Measurements from ENCODE around the gene MYH3. TPM values are rescaled to one million over a fixed set of nuclear protein-coding genes. Genes with fewer than 3 reads are reported as not detected.

Gene MYH3
- total RNA-seq, 1 donor from 2014 or later: 11.2 TPM

GRCh38 chr17:10674704-10675103 is 17.6 kb upstream of the MYH3 start:
- H3K36me3 Mint-ChIP-seq: peaks cover 16% of the 10 kb centered on the region
- H3K27ac Mint-ChIP-seq: no peak overlapping the region
- no peak for DNase-seq (ENCODE audit: extremely low spot score, unreplicated experiment)
- H3K9me3 Mint-ChIP-seq: no peaks in the 10 kb centered on the region
- no peak overlapping the region for H3K4me3 Mint-ChIP-seq
- no peaks in the 10 kb centered on the region for H3K27me3 Mint-ChIP-seq
- H3K4me1 Mint-ChIP-seq (ENCODE audit: unreplicated experiment): no peaks in the 10 kb centered on the region
- no peak for TF ChIP-seq CTCF (conservative IDR thresholded peaks at IDR 0.05)

GRCh38 chr17:10673312-10673711 is 16.2 kb upstream of the MYH3 start:
- no peak overlapping the region for H3K4me3 Mint-ChIP-seq
- peaks cover 16% of the 10 kb centered on the region for H3K36me3 Mint-ChIP-seq
- no peaks in the 10 kb centered on the region for H3K27me3 Mint-ChIP-seq
- H3K9me3 Mint-ChIP-seq: no peaks in the 10 kb centered on the region
- no peaks in the 10 kb centered on the region for H3K4me1 Mint-ChIP-seq (ENCODE audit: unreplicated experiment)
- no peak for TF ChIP-seq CTCF (conservative IDR thresholded peaks at IDR 0.05)
- no peak for DNase-seq (ENCODE audit: extremely low spot score, unreplicated experiment)
- H3K27ac Mint-ChIP-seq: no peak overlapping the region

- no peak for TF ChIP-seq CTCF (conservative IDR thresholded peaks at IDR 0.05)
- Mint-ChIP-seq H3K4me3 (no peak overlapping the region), H3K27me3 (no peaks in the 10 kb centered on the region), H3K9me3 (no peaks in the 10 kb centered on the region), H3K4me1 (ENCODE audit: unreplicated experiment) (no peaks in the 10 kb centered on the region), H3K27ac (no peak overlapping the region), H3K36me3 (peaks cover 4% of the 10 kb centered on the region)
- DNase-seq (ENCODE audit: extremely low spot score, unreplicated experiment): no peak
Measured at GRCh38 chr17:10668775-10669174, 11.7 kb upstream of the MYH3 start.

GRCh38 chr17:10666906-10667305 is 9.8 kb upstream of the MYH3 start:
- Mint-ChIP-seq H3K4me3 (no peak overlapping the region), H3K36me3 (no peaks in the 10 kb centered on the region), H3K27ac (no peak overlapping the region), H3K4me1 (ENCODE audit: unreplicated experiment) (no peaks in the 10 kb centered on the region), H3K9me3 (no peaks in the 10 kb centered on the region), H3K27me3 (no peaks in the 10 kb centered on the region)
- no peak for DNase-seq (ENCODE audit: extremely low spot score, unreplicated experiment)
- no peak for TF ChIP-seq CTCF (conservative IDR thresholded peaks at IDR 0.05)

- Mint-ChIP-seq H3K27me3 (no peaks in the 10 kb centered on the region), H3K4me1 (ENCODE audit: unreplicated experiment) (no peaks in the 10 kb centered on the region), H3K36me3 (no peaks in the 10 kb centered on the region), H3K4me3 (no peak overlapping the region), H3K27ac (no peak overlapping the region), H3K9me3 (no peaks in the 10 kb centered on the region)
- no peak for TF ChIP-seq CTCF (conservative IDR thresholded peaks at IDR 0.05)
- no peak for DNase-seq (ENCODE audit: extremely low spot score, unreplicated experiment)
Measured at GRCh38 chr17:10664571-10664970, 7.5 kb upstream of the MYH3 start.

- no peaks in the 10 kb centered on the region for H3K27me3 Mint-ChIP-seq
- no peaks in the 10 kb centered on the region for H3K4me1 Mint-ChIP-seq (ENCODE audit: unreplicated experiment)
- no peaks in the 10 kb centered on the region for H3K36me3 Mint-ChIP-seq
- TF ChIP-seq CTCF (conservative IDR thresholded peaks at IDR 0.05): no peak
- no peaks in the 10 kb centered on the region for H3K9me3 Mint-ChIP-seq
- no peak for DNase-seq (ENCODE audit: extremely low spot score, unreplicated experiment)
- no peak overlapping the region for H3K27ac Mint-ChIP-seq
- H3K4me3 Mint-ChIP-seq: no peak overlapping the region
Measured at GRCh38 chr17:10663231-10663630, 6.1 kb upstream of the MYH3 start.
